Natural killer cell (primary cell): Measurements from ENCODE around the gene VPS37D. TPM values are rescaled to one million over a fixed set of nuclear protein-coding genes. Genes with fewer than 3 reads are reported as not detected.

ENCODE experiments used
- ATAC-seq, 3 donors: fragments of 150-1000 bp in 2 of 3; fragments of 200-7000 bp in 1 of 3; cut with Tn5 transposase; 1 replicate in 1 of 3; 2 replicates in 2 of 3; pipeline ENCODE4 v1.10.0; 2021; ENCODE audit warnings: mild to moderate bottlenecking in 2 of 3, moderate library complexity in 2 of 3
- DNase-seq, 2 donors: peaks; one replicate each; pipeline versions ENCODE4 v3.0.0 to v3.0.0-alpha.2; 2013 to 2021; ENCODE audit warnings: mixed read lengths in 1 of 2
- H3K27ac ChIP-seq: one replicate; pipeline ENCODE4 v1.5.1; 2013; ENCODE audit warnings: mild to moderate bottlenecking, low read length
- H3K27me3 ChIP-seq: one replicate; pipeline ENCODE4 v1.6.1; 2013; ENCODE audit warnings: low read length; ENCODE audit not compliant: control insufficient read depth, insufficient read depth
- H3K36me3 ChIP-seq: one replicate; pipeline ENCODE4 v1.6.1; 2013; ENCODE audit warnings: low read length; ENCODE audit not compliant: control insufficient read depth, insufficient read depth
- H3K4me1 ChIP-seq: one replicate; pipeline ENCODE4 v1.6.1; 2013; ENCODE audit warnings: low read length; ENCODE audit not compliant: control insufficient read depth, insufficient read depth
- H3K4me3 ChIP-seq: one replicate; pipeline ENCODE4 v1.5.1; 2013; ENCODE audit warnings: low read length
- H3K9me3 ChIP-seq: one replicate; pipeline ENCODE4 v1.6.1; 2013; ENCODE audit warnings: low read length; ENCODE audit not compliant: control insufficient read depth, insufficient read depth
- H3K27ac Mint-ChIP-seq, 2 donors: one replicate each; pipeline ENCODE4 v1.8.0; 2022; ENCODE audit warnings: mild to moderate bottlenecking in 2 of 2, mixed read lengths in 2 of 2, moderate library complexity in 1 of 2
- H3K27me3 Mint-ChIP-seq, 2 donors: one replicate each; pipeline ENCODE4 v1.8.0; 2022; ENCODE audit warnings: low read depth in 2 of 2, mixed read lengths in 2 of 2
- H3K36me3 Mint-ChIP-seq: one replicate; pipeline ENCODE4 v1.8.0; 2022; ENCODE audit warnings: mixed read lengths
- H3K4me1 Mint-ChIP-seq, 2 donors: one replicate each; pipeline ENCODE4 v1.8.0; 2022; ENCODE audit warnings: mixed read lengths in 2 of 2
- H3K4me3 Mint-ChIP-seq: one replicate; pipeline ENCODE4 v1.8.0; 2022; ENCODE audit warnings: mild to moderate bottlenecking, moderate library complexity, mixed read lengths
- H3K9me3 Mint-ChIP-seq, 2 donors: one replicate each; pipeline ENCODE4 v1.8.0; 2022; ENCODE audit warnings: mixed read lengths in 2 of 2
- CTCF ChIP-seq: fragments of 200-600 bp; IDR thresholded peaks from one replicate; pipeline ENCODE4 v1.8.0; 2022; ENCODE audit warnings: antibody characterized with exemption
- WGBS: methylation state at CpG from one replicate; pipeline ENCODE4 v1.1.7; 2013; ENCODE audit warnings: missing lambda C conversion rate; ENCODE audit not compliant: insufficient coverage; 5-methylcytosine and 5-hydroxymethylcytosine counted together
- intact Hi-C: fragments of 100-400 bp; cut with micrococcal nuclease; formaldehyde crosslinking; loops from one replicate; pipeline ENCODE4 v1.14.2; 2022
- total RNA-seq, 4 donors: library from RNA; stranded (reverse); fragments of 120-200 nt in 1 of 4; gene quantifications; one replicate each; pipeline versions ENCODE4 v1.2.3 to v1.2.4, GENCODE V29; 2013 to 2022

The VPS37D gene
- total RNA-seq, 3 donors from 2014 or later (not counting 1 experiment from before 2014, with no cell fraction given) = 0.40 to 0.83 (median 0.48) TPM

- H3K27me3 Mint-ChIP-seq = no peaks in the 10 kb centered on the region
- Histone ChIP-seq H3K27me3 (no peaks in the 10 kb centered on the region), H3K36me3 (peaks cover 41% of the 10 kb centered on the region), H3K27ac (no peak overlapping the region), H3K9me3 (no peaks in the 10 kb centered on the region), H3K4me1 (peaks cover 11% of the 10 kb centered on the region), H3K4me3 (no peak overlapping the region)
- peaks cover 13 to 27% of the 10 kb centered on the region in 2 donors for H3K4me1 Mint-ChIP-seq
- WGBS = 98% methylated on average over 6 of the region's 8 CpGs
- peaks cover 13% of the 10 kb centered on the region for H3K36me3 Mint-ChIP-seq
- no peaks in the 10 kb centered on the region for H3K9me3 Mint-ChIP-seq
- H3K4me3 Mint-ChIP-seq = no peak overlapping the region
- ATAC-seq (no peak), DNase-seq (no peak)
- no peak overlapping the region for H3K27ac Mint-ChIP-seq
- intact Hi-C loops = no loop called here
- TF ChIP-seq CTCF = no peak
Measured at GRCh38 chr7:73688288-73688687, 20.7 kb downstream of the VPS37D start.

GRCh38 chr7:73690646-73691045, 23.0 kb downstream of the VPS37D start:
- intact Hi-C loops = no loop called here
- H3K36me3 ChIP-seq = peaks cover 60% of the 10 kb centered on the region
- no peak overlapping the region for H3K4me3 ChIP-seq
- Mint-ChIP-seq H3K4me3 (no peak overlapping the region), H3K27ac (no peak overlapping the region), H3K36me3 (peaks cover 23% of the 10 kb centered on the region), H3K4me1 (peaks cover 5 to 22% of the 10 kb centered on the region in 2 donors), H3K9me3 (no peaks in the 10 kb centered on the region), H3K27me3 (no peaks in the 10 kb centered on the region)
- TF ChIP-seq CTCF = no peak
- ATAC-seq (no peak), DNase-seq (no peak)
- H3K27me3 ChIP-seq = no peaks in the 10 kb centered on the region
- no peak overlapping the region for H3K27ac ChIP-seq
- 91% methylated on average over 7 of the region's 7 CpGs for WGBS
- H3K4me1 ChIP-seq = no peaks in the 10 kb centered on the region
- H3K9me3 ChIP-seq = no peaks in the 10 kb centered on the region

GRCh38 chr7:73696372-73696771, 28.7 kb downstream of the VPS37D start:
- Mint-ChIP-seq H3K27ac (peak overlapping the region in 1 of 2 donors; percentile 33), H3K36me3 (peaks cover 27% of the 10 kb centered on the region), H3K4me3 (no peak overlapping the region), H3K4me1 (peaks cover 0 to 9% of the 10 kb centered on the region in 2 donors), H3K9me3 (no peaks in the 10 kb centered on the region), H3K27me3 (no peaks in the 10 kb centered on the region)
- H3K4me3 ChIP-seq = no peak overlapping the region
- H3K27me3 ChIP-seq = no peaks in the 10 kb centered on the region
- TF ChIP-seq CTCF = no peak
- no peak overlapping the region for H3K27ac ChIP-seq
- H3K4me1 ChIP-seq = no peaks in the 10 kb centered on the region
- ATAC-seq = no peak
- WGBS = 93% methylated on average over 3 of the region's 4 CpGs
- H3K9me3 ChIP-seq = no peaks in the 10 kb centered on the region
- intact Hi-C loops = no loop called here
- H3K36me3 ChIP-seq = peaks cover 63% of the 10 kb centered on the region
- DNase-seq = no peak

GRCh38 chr7:73698410-73698809, 30.8 kb downstream of the VPS37D start:
- Mint-ChIP-seq H3K27me3 (no peaks in the 10 kb centered on the region), H3K36me3 (peaks cover 15% of the 10 kb centered on the region), H3K4me3 (no peak overlapping the region), H3K27ac (no peak overlapping the region), H3K9me3 (no peaks in the 10 kb centered on the region), H3K4me1 (peaks cover 8 to 14% of the 10 kb centered on the region in 2 donors)
- WGBS = 94% methylated on average over 7 of the region's 7 CpGs
- Histone ChIP-seq H3K36me3 (peaks cover 51% of the 10 kb centered on the region), H3K27ac (no peak overlapping the region), H3K4me1 (no peaks in the 10 kb centered on the region), H3K4me3 (no peak overlapping the region), H3K9me3 (no peaks in the 10 kb centered on the region), H3K27me3 (no peaks in the 10 kb centered on the region)
- no peak for DNase-seq
- TF ChIP-seq CTCF = no peak
- intact Hi-C loops = no loop called here
- no peak for ATAC-seq
